ENCODE data around the gene TFRC.
"Not testable (repeated sequence)": the region's sequence is repeated elsewhere in the genome, so short reads cannot be mapped to it uniquely, and the experiment has no call there.

Gene TFRC

DNA sequence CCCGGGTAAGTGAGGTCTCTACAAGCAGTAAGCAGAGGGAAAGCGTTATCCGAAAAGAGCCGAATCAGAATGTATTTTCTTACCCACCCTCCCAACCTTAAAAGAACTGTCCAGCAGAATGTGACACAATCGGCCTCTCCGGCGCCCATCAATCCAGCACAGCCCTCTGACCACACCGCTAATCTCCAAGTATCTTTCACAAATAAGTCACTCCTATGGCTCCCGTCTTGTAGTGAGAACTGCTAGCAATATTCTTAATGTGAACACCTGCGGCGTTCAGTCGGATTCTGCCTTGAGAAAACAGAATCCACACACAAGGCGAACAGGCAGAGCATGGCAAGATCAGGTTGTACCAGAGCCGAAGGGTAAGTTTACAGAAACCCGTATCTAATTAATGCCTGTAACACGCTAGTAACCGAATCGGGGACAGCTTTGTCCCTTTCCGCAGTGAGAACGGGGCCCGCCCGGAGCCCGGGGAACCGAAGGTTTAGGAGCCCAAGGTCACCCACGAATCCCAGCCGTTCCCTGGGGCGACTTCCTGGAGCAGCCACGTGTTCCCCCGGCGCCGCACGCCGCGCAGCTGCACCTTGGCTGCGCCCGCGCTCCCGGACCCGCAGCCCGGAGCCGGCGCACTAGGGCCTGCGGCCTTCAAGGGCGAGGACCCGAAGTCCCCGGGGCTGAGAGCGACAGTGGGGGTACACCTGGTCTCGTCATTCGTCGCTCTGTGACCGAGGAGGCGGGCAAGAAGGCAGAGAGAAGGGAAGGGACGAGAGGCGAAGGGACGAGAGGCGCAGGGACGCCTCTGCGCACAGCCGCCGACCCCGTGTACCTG lies 672 bp downstream of the TFRC start:
- H3K9me3 ChIP-seq (ENCODE audit: control insufficient read depth in 2 of 2, low read length in 2 of 2), result no peaks in the 10 kb centered on the region
- H3K9ac ChIP-seq (ENCODE audit: low read length in 2 of 2), result peak overlapping the region; percentile 94 to 98
- H3K4me1 ChIP-seq (ENCODE audit: control insufficient read depth, insufficient read depth, low read length), result peaks cover 24% of the 10 kb centered on the region
- H3K4me3 ChIP-seq (ENCODE audit: low read length in 2 of 2), result peak overlapping the region; percentile 75 to 95
- no peaks in the 10 kb centered on the region for H3K36me3 ChIP-seq (ENCODE audit: control insufficient read depth in 2 of 2, insufficient read depth in 2 of 2, low read length in 2 of 2)
- no peaks in the 10 kb centered on the region for H3K27me3 ChIP-seq (ENCODE audit: control insufficient read depth in 1 of 2, insufficient read depth in 2 of 2, low read length in 2 of 2)
- H3K27ac ChIP-seq (ENCODE audit: low read length), result peak overlapping the region; percentile 94

DNA sequence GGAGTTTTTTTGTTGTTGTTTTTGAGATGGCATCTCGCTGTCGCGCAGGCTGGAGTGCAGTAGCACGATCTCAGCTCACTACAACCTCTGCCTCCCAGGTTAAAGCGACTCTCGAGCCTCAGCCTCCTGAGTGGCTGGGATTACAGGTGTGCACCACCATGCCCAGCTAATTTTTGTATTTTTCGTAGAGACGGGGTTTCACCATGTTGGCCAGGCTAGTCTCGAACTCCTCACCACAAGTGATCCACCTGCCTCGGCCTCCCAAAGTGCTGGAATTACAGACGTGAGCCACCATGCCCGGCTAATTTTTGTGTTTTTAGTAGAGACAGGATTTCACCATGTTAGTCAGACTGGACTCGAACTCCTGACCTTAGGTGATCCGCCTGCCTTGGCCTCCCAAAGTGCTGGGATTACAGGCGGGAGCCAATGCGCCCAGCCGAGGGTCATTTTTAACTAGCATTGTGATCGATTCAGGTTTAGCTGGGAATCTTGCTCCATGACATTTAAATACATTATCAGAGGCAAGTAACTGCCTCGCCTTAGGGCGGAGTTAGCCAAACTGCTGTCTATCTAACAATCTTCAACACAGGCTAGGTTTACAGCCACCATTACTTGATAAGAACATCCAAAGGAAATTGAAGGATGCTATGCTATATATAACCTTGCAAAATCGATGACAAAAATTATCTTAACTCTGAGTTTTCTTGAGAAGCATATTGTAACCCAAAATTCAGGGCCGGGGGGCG lies 1.6 kb downstream of the TFRC start:
- Histone ChIP-seq H3K27ac (ENCODE audit: low read length) (peak overlapping the region; percentile 94), H3K4me3 (ENCODE audit: low read length in 2 of 2) (peak overlapping the region; percentile 75 to 95), H3K9ac (ENCODE audit: low read length in 2 of 2) (peak overlapping the region; percentile 94 to 98), H3K4me1 (ENCODE audit: control insufficient read depth, insufficient read depth, low read length) (peaks cover 24% of the 10 kb centered on the region)
- not testable (repeated sequence) for H3K9me3 ChIP-seq (ENCODE audit: control insufficient read depth in 2 of 2, low read length in 2 of 2); H3K27me3 ChIP-seq (ENCODE audit: control insufficient read depth in 1 of 2, insufficient read depth in 2 of 2, low read length in 2 of 2); H3K36me3 ChIP-seq (ENCODE audit: control insufficient read depth in 2 of 2, insufficient read depth in 2 of 2, low read length in 2 of 2)

DNA sequence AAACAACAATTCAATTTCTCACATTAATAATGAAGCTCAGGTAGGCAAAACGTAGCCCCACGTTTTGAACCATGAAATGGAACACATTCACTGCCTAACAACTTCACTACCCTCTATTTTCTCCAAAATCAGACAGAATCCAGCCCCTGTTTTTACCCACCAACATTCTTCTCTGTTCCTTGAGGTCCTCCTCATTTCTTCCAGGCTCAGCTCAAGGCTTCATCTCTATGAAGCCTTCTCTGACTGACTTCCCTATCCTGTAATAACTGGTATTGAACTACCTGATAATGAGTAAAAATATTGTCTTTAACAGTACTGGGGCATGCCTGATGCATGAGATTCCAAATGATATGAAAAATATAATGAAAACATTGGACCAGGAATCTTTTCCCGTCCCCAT lies 2.2 kb downstream of the TFRC start:
- Histone ChIP-seq H3K4me3 (ENCODE audit: low read length in 2 of 2) (no peak overlapping the region), H3K9me3 (ENCODE audit: control insufficient read depth in 2 of 2, low read length in 2 of 2) (no peaks in the 10 kb centered on the region), H3K27ac (ENCODE audit: low read length) (no peak overlapping the region), H3K4me1 (ENCODE audit: control insufficient read depth, insufficient read depth, low read length) (peaks cover 24% of the 10 kb centered on the region), H3K27me3 (ENCODE audit: control insufficient read depth in 1 of 2, insufficient read depth in 2 of 2, low read length in 2 of 2) (no peaks in the 10 kb centered on the region), H3K9ac (ENCODE audit: low read length in 2 of 2) (no peak overlapping the region), H3K36me3 (ENCODE audit: control insufficient read depth in 2 of 2, insufficient read depth in 2 of 2, low read length in 2 of 2) (peaks cover 7% of the 10 kb centered on the region in 2 donors)

DNA sequence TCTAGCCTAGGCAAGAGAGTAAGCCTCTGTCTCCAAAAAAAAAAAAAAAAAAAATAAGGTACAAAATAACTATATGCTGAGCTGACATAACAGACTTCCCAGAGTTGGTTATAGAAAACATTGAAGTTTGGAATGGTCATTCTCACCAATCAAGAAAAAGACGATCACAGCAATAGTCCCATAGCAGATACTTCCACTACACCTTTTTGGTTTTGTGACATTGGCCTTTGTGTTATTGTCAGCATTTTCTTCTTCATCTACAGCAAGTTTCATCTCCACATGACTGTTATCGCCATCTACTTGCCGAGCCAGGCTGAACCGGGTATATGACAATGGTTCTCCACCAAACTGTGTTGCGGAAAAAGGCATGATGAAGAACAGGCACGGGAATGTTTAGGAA lies 6.9 kb downstream of the TFRC start:
- H3K4me1 ChIP-seq (ENCODE audit: control insufficient read depth, insufficient read depth, low read length), result peaks cover 3% of the 10 kb centered on the region
- H3K9me3 ChIP-seq (ENCODE audit: control insufficient read depth in 2 of 2, low read length in 2 of 2), result no peaks in the 10 kb centered on the region
- H3K36me3 ChIP-seq (ENCODE audit: control insufficient read depth in 2 of 2, insufficient read depth in 2 of 2, low read length in 2 of 2), result peaks cover 26 to 29% of the 10 kb centered on the region in 2 donors
- H3K27ac ChIP-seq (ENCODE audit: low read length), result no peak overlapping the region
- no peak overlapping the region for H3K9ac ChIP-seq (ENCODE audit: low read length in 2 of 2)
- H3K4me3 ChIP-seq (ENCODE audit: low read length in 2 of 2), result no peak overlapping the region
- no peaks in the 10 kb centered on the region for H3K27me3 ChIP-seq (ENCODE audit: control insufficient read depth in 1 of 2, insufficient read depth in 2 of 2, low read length in 2 of 2)

DNA sequence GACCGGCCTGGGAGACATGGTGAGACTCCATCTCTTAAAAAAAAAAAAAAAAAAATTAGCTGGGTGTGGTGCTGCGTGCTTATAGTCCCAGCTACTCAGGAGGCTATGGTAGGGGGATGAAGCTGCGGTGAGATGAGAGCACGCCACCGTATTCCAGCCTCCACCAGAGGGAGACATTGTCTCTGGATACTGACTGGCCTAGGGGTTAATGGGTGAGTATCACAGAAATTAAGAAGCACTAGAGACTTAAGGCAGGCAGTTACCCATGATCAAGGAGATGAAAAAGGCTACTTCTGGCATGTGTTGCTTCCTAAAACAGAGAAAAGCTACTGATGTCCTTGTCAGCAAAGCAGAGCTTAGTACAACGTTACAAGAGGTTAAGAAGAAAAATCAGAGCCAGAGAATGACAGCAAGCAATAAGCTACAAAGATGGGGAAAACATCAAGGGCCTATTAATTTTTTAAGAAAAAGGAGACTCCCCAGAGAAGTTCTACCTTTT lies 8.6 kb downstream of the TFRC start:
- H3K27me3 ChIP-seq (ENCODE audit: control insufficient read depth in 1 of 2, insufficient read depth in 2 of 2, low read length in 2 of 2), result no peaks in the 10 kb centered on the region
- peaks cover 27 to 33% of the 10 kb centered on the region in 2 donors for H3K36me3 ChIP-seq (ENCODE audit: control insufficient read depth in 2 of 2, insufficient read depth in 2 of 2, low read length in 2 of 2)
- H3K27ac ChIP-seq (ENCODE audit: low read length), result no peak overlapping the region
- H3K9ac ChIP-seq (ENCODE audit: low read length in 2 of 2), result peak overlapping the region in 1 of 2 donors; percentile 28
- H3K4me3 ChIP-seq (ENCODE audit: low read length in 2 of 2), result no peak overlapping the region
- no peaks in the 10 kb centered on the region for H3K9me3 ChIP-seq (ENCODE audit: control insufficient read depth in 2 of 2, low read length in 2 of 2)
- no peaks in the 10 kb centered on the region for H3K4me1 ChIP-seq (ENCODE audit: control insufficient read depth, insufficient read depth, low read length)

DNA sequence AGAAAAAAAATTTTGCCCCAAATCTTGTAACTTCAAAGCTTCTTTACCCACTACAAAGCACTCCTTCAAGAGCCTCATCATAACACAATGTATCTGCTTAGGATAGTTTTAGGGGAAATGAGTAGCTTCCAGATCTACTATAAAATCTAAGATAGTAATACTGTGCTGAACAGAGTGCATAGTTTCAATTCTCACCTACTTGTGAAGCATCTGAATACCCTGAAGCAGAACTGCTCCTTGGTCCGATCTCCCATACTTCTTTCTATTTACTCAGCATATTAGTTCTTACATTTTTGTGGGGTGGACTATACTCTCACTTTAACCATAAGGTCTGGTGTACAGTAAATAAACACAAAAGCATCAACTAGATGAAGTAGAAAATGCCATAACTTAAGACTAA lies 9.6 kb downstream of the TFRC start:
- no peaks in the 10 kb centered on the region for H3K27me3 ChIP-seq (ENCODE audit: control insufficient read depth in 1 of 2, insufficient read depth in 2 of 2, low read length in 2 of 2)

DNA sequence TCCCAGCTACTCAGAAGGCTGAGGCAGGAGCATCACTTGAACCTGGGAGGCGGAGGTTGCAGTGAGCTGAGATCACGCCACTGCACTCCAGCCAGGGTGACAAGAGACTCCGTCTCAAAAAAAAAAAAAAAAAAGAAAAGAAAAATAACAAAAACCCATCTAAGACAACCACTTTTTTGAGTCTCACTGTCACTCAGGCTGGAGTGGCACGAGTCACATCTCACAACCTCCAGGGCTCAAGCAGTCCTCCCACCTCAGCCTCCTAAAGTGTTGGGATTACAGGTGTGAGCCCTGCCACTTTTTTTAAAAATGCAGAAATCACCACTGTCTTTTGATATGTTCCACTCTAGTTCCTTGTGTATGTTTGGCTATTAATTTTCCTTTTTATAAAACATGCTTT lies 13.1 kb downstream of the TFRC start:
- not testable (repeated sequence) for H3K27ac ChIP-seq (ENCODE audit: low read length); H3K9ac ChIP-seq (ENCODE audit: low read length in 2 of 2); H3K27me3 ChIP-seq (ENCODE audit: control insufficient read depth in 1 of 2, insufficient read depth in 2 of 2, low read length in 2 of 2); H3K9me3 ChIP-seq (ENCODE audit: control insufficient read depth in 2 of 2, low read length in 2 of 2); H3K4me1 ChIP-seq (ENCODE audit: control insufficient read depth, insufficient read depth, low read length); H3K4me3 ChIP-seq (ENCODE audit: low read length in 2 of 2)
- peaks cover 50 to 56% of the 10 kb centered on the region in 2 donors for H3K36me3 ChIP-seq (ENCODE audit: control insufficient read depth in 2 of 2, insufficient read depth in 2 of 2, low read length in 2 of 2)

More for the DNA sequence above, 9.6 kb downstream of the TFRC start:
- no peak overlapping the region for H3K27ac ChIP-seq (ENCODE audit: low read length)
- H3K4me3 ChIP-seq (ENCODE audit: low read length in 2 of 2), result no peak overlapping the region
- H3K9me3 ChIP-seq (ENCODE audit: control insufficient read depth in 2 of 2, low read length in 2 of 2), result no peaks in the 10 kb centered on the region
- peaks cover 36 to 41% of the 10 kb centered on the region in 2 donors for H3K36me3 ChIP-seq (ENCODE audit: control insufficient read depth in 2 of 2, insufficient read depth in 2 of 2, low read length in 2 of 2)
- no peaks in the 10 kb centered on the region for H3K4me1 ChIP-seq (ENCODE audit: control insufficient read depth, insufficient read depth, low read length)
- H3K9ac ChIP-seq (ENCODE audit: low read length in 2 of 2), result no peak overlapping the region

DNA sequence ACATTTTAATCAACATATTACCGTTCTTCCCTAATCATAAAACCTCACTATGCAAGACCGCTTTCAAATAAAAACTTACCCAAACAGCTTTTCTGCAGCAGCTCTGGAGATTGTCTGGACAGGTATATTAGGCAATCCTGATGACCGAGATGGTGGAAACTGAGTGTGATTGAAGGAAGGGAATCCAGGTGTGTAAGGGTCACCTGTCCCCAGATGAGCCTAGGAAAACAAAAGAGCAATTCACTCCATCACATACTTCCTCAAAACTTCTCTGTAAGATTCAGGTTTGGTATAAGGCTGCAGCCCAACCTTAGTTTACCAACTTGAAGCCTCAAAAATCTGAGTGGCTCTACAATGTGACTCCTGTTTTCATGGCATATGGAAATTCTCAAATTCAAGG lies 14.5 kb downstream of the TFRC start:
- H3K36me3 ChIP-seq (ENCODE audit: control insufficient read depth in 2 of 2, insufficient read depth in 2 of 2, low read length in 2 of 2), result peaks cover 51 to 55% of the 10 kb centered on the region in 2 donors
- H3K4me1 ChIP-seq (ENCODE audit: control insufficient read depth, insufficient read depth, low read length), result no peaks in the 10 kb centered on the region
- no peak overlapping the region for H3K4me3 ChIP-seq (ENCODE audit: low read length in 2 of 2)
- H3K27ac ChIP-seq (ENCODE audit: low read length), result no peak overlapping the region
- no peaks in the 10 kb centered on the region for H3K27me3 ChIP-seq (ENCODE audit: control insufficient read depth in 1 of 2, insufficient read depth in 2 of 2, low read length in 2 of 2)
- H3K9ac ChIP-seq (ENCODE audit: low read length in 2 of 2), result no peak overlapping the region
- H3K9me3 ChIP-seq (ENCODE audit: control insufficient read depth in 2 of 2, low read length in 2 of 2), result no peaks in the 10 kb centered on the region

DNA sequence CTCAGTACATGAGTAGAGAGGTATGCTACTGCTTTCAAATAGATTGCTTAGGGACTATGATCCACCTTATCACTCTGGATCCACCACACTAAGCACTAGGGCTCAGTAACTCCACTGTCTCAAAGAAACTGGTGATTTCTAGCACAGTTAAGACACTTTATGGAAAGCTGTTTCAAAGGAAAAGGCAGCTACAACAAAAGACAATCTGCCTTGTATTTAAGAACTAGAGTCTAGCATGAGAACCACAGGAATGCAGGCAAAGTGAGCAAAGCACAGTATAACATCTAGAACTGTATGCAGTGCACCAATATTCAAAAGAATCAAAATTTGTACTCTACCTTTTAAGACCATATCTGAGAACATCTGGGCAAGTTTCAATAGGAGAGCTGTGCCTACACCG lies 17.9 kb downstream of the TFRC start:
- H3K4me3 ChIP-seq (ENCODE audit: low read length in 2 of 2), result no peak overlapping the region
- H3K4me1 ChIP-seq (ENCODE audit: control insufficient read depth, insufficient read depth, low read length), result no peaks in the 10 kb centered on the region
- peaks cover 49 to 60% of the 10 kb centered on the region in 2 donors for H3K36me3 ChIP-seq (ENCODE audit: control insufficient read depth in 2 of 2, insufficient read depth in 2 of 2, low read length in 2 of 2)
- no peak overlapping the region for H3K9ac ChIP-seq (ENCODE audit: low read length in 2 of 2)
- no peaks in the 10 kb centered on the region for H3K9me3 ChIP-seq (ENCODE audit: control insufficient read depth in 2 of 2, low read length in 2 of 2)
- H3K27ac ChIP-seq (ENCODE audit: low read length), result no peak overlapping the region
- H3K27me3 ChIP-seq (ENCODE audit: control insufficient read depth in 1 of 2, insufficient read depth in 2 of 2, low read length in 2 of 2), result no peaks in the 10 kb centered on the region

DNA sequence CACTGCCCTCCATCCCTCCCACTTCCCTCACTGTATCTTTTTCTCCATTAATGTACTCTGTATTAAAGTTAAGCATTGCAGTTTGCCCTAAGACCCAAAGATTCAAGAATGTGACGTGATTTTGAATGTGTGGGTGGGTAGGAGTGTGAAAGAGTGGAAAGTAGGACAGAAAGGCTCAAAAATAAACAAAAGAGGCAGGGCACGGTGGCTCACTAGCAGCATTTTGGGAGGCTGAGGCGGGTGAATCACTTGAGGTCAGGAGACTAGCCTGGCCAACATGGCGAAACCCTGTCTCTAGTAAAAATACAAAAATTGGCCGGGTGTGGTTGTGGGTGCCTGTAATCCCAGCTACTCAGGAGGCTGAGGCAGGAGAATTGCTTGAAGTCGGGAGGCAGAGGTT lies 18.4 kb downstream of the TFRC start:
- Histone ChIP-seq H3K27me3 (ENCODE audit: control insufficient read depth in 1 of 2, insufficient read depth in 2 of 2, low read length in 2 of 2) (no peaks in the 10 kb centered on the region), H3K36me3 (ENCODE audit: control insufficient read depth in 2 of 2, insufficient read depth in 2 of 2, low read length in 2 of 2) (peaks cover 50 to 60% of the 10 kb centered on the region in 2 donors), H3K9me3 (ENCODE audit: control insufficient read depth in 2 of 2, low read length in 2 of 2) (no peaks in the 10 kb centered on the region), H3K9ac (ENCODE audit: low read length in 2 of 2) (no peak overlapping the region), H3K4me1 (ENCODE audit: control insufficient read depth, insufficient read depth, low read length) (no peaks in the 10 kb centered on the region), H3K4me3 (ENCODE audit: low read length in 2 of 2) (no peak overlapping the region), H3K27ac (ENCODE audit: low read length) (no peak overlapping the region)
